ENCODE measurements around the gene SMARCA2. TPM values are rescaled to one million over a fixed set of nuclear protein-coding genes. Genes with fewer than 3 reads are reported as not detected.

The SMARCA2 gene
- total RNA-seq, 4 donors from 2014 or later: 76.7 to 99.0 (median 89.8) TPM

DNA sequence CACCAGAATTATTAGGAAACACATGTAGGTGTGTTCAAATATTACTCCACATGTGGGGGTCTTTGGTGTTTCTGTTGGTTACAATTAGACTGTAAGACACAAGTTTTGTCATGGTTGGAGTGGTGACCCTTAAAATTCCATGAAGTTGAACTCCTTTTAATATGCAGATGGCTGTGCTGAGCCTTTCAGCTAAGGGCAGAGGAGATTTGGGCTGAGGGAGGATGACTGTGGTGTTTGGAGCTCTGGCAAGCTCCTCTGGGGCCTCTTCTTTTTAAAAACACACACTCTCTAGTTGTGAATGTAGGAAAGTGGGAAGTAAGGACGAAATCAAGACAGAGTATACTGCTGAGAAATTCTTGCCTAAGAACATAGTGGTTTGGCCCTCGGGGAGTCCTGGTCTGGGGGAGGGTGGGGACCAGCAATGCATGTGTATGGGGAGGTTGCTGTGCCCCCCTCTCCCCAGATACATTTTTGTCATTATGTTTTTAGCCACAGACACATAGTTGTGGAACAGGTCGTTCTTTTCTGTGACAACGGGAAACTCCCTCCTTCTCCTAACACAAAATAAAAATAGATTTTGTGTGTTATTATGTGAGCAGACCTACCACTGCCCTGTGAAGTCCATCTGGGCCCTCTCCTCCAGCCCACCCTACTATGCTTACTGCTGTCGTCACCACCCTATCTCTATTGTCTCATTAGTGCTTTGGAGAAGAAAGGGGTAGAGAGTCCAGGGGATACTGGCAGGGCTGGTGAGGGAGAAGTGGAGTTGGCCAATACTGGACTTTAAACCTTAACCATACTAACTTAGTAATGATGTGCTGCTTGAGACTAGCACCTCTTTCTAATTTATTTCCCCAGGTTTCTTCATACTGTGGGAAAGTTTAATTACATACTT, 10.0 kb downstream of the SMARCA2 start:
- 53% methylated on average over 5 of the region's 5 CpGs for WGBS
- Histone ChIP-seq H3K4me3 (no peak overlapping the region), H3K36me3 (peaks cover 0 to 3% (median 0%) of the 10 kb centered on the region in 4 donors), H3K4me1 (peaks cover 79 to 92% (median 88%) of the 10 kb centered on the region in 4 donors), H3K27me3 (no peaks in the 10 kb centered on the region), H3K9me3 (no peaks in the 10 kb centered on the region), H3K27ac (replicated peaks in 1 of 4) (peak overlapping the region in 3 of 4 donors; percentile 31 to 59 (median 53))
- DNase-seq (ENCODE audit: extremely low spot score): no peak
- TF ChIP-seq POLR2AphosphoS5 (IDR thresholded peaks at IDR 0.05): peak in 1 of 2 donors; percentile 12
- no peak for TF ChIP-seq POLR2A (IDR thresholded peaks at IDR 0.05; ENCODE audit: low read depth)
- TF ChIP-seq EP300 (IDR thresholded peaks at IDR 0.05): no peak
- TF ChIP-seq, protein P1, sequence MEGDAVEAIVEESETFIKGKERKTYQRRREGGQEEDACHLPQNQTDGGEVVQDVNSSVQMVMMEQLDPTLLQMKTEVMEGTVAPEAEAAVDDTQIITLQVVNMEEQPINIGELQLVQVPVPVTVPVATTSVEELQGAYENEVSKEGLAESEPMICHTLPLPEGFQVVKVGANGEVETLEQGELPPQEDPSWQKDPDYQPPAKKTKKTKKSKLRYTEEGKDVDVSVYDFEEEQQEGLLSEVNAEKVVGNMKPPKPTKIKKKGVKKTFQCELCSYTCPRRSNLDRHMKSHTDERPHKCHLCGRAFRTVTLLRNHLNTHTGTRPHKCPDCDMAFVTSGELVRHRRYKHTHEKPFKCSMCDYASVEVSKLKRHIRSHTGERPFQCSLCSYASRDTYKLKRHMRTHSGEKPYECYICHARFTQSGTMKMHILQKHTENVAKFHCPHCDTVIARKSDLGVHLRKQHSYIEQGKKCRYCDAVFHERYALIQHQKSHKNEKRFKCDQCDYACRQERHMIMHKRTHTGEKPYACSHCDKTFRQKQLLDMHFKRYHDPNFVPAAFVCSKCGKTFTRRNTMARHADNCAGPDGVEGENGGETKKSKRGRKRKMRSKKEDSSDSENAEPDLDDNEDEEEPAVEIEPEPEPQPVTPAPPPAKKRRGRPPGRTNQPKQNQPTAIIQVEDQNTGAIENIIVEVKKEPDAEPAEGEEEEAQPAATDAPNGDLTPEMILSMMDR (IDR thresholded peaks at IDR 0.05): no peak
- intact Hi-C loops (cut with DNase I): loop anchor here (10.0 kb wide), 1 partner anchor 820 kb away; the partner anchor contains the start of gene PUM3

DNA sequence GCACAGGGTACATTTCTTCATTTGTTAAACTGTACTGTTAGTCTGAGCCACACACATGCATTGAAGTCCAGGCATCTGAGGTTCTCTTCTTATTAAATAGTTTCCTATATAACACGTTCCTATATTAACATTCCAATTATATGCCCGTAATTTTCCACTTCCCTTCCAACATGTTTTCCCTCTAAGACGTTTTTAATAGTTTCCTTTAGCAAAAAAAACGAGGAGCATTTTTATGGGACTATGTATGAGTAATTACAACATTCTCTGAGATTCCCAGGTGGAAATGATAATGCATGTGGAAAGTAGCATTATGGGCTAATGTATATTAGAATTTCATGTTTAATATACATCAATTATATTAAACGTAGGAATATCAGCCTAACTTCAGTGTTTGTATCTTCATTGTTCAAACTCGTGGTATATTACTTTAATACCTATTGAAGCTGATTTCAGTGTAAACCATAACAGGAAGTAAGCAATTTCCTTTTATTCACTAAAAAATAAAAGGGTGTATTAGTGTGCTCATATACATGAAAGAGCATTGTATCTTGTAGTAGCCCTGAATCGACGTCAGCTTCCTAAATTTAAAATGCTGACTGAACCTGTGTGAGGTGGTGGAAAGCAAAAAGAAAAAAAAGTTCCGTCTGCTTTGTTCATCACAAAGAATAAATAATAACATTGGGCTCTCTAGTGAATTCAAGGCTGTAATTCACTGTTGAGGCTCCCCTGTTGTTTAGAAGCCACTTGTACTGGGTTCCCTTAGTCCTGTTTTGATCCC, 11.3 kb downstream of the SMARCA2 start:
- Histone ChIP-seq H3K4me3 (no peak overlapping the region), H3K27ac (replicated peaks in 1 of 4) (peak overlapping the region; percentile 14 to 53 (median 19)), H3K4me1 (peaks cover 77 to 94% (median 80%) of the 10 kb centered on the region in 4 donors), H3K27me3 (no peaks in the 10 kb centered on the region), H3K36me3 (peaks cover 0 to 7% (median 0%) of the 10 kb centered on the region in 4 donors), H3K9me3 (no peaks in the 10 kb centered on the region)
- intact Hi-C loops (cut with DNase I): loop anchor here (10.0 kb wide), 1 partner anchor 818 kb away; the partner anchor contains the start of gene PUM3
- TF ChIP-seq POLR2A (IDR thresholded peaks at IDR 0.05; ENCODE audit: low read depth): no peak
- TF ChIP-seq, protein P1 (IDR thresholded peaks at IDR 0.05): no peak
- no peak for TF ChIP-seq EP300 (IDR thresholded peaks at IDR 0.05)
- TF ChIP-seq POLR2AphosphoS5 (IDR thresholded peaks at IDR 0.05): no peak
- WGBS: 62% methylated on average over 9 of the region's 9 CpGs
- no peak for DNase-seq (ENCODE audit: extremely low spot score)

DNA sequence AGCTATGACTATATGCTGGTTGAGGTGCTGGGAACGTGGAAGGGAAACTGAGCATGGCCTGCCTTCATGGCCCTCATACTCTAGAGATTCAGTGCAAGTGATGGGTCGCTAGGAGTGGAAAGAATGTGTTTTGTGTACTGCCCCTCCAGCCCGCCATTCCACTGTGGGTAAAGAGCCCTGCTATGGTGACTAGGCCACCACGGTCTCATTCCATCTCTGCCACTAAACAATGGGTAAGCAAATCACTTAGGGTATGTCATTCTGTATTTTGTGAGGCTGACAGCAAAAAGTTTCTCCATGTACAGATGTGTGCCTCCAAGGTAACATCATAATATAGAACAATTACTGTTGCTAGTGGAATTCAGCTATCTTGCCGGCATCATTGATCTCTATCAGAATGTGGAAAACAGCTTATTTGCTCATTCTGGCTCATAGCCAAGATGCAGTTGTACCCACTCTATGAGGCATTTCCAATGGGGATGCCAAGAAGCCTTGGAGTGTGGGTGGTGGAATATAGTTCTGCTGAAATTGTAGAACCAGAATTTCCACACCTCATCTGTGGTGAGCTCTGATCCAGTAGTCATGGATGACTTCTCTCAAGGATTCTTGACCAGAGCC, 12.5 kb downstream of the SMARCA2 start:
- intact Hi-C loops (cut with DNase I): loop anchor here (10.0 kb wide), 1 partner anchor 817 kb away; the partner anchor contains the start of gene PUM3
- H3K4me1 ChIP-seq: peaks cover 71 to 92% (median 79%) of the 10 kb centered on the region in 4 donors
- no peak for DNase-seq (ENCODE audit: extremely low spot score)
- H3K4me3 ChIP-seq: no peak overlapping the region
- 94% methylated on average over 5 of the region's 5 CpGs for WGBS
- H3K27me3 ChIP-seq: no peaks in the 10 kb centered on the region
- peaks cover 0 to 14% (median 2%) of the 10 kb centered on the region in 4 donors for H3K36me3 ChIP-seq
- no peak overlapping the region for H3K27ac ChIP-seq (replicated peaks in 1 of 4)
- no peak for TF ChIP-seq EP300 (IDR thresholded peaks at IDR 0.05)
- TF ChIP-seq, protein P1 (IDR thresholded peaks at IDR 0.05): no peak
- TF ChIP-seq POLR2A (IDR thresholded peaks at IDR 0.05; ENCODE audit: low read depth): no peak
- TF ChIP-seq POLR2AphosphoS5 (IDR thresholded peaks at IDR 0.05): no peak
- H3K9me3 ChIP-seq: no peaks in the 10 kb centered on the region

DNA sequence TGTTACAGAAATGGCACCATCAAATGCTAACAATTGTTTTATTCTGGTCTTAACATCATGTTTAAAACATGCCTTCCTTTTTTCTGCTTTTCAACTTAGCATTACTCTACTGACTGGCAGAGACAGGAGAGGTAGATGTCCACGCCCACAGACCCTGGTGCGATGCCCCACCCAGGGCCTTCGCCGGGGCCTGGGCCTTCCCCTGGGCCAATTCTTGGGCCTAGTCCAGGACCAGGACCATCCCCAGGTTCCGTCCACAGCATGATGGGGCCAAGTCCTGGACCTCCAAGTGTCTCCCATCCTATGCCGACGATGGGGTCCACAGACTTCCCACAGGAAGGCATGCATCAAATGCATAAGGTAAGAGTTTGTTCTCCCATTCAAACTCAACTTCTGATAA, 13.7 kb downstream of the SMARCA2 start:
- Histone ChIP-seq H3K9me3 (no peaks in the 10 kb centered on the region), H3K4me3 (no peak overlapping the region), H3K27ac (replicated peaks in 1 of 4) (no peak overlapping the region), H3K27me3 (no peaks in the 10 kb centered on the region), H3K4me1 (peaks cover 59 to 79% (median 67%) of the 10 kb centered on the region in 4 donors), H3K36me3 (peaks cover 12 to 26% (median 14%) of the 10 kb centered on the region in 4 donors)
- intact Hi-C loops (cut with DNase I): loop anchor here (10.0 kb wide), 1 partner anchor 816 kb away; the partner anchor contains the start of gene PUM3
- TF ChIP-seq POLR2A (IDR thresholded peaks at IDR 0.05; ENCODE audit: low read depth) (no peak), POLR2AphosphoS5 (IDR thresholded peaks at IDR 0.05) (no peak), EP300 (IDR thresholded peaks at IDR 0.05) (no peak)
- TF ChIP-seq, protein P1 (IDR thresholded peaks at IDR 0.05): no peak
- WGBS: 86% methylated on average over 7 of the region's 7 CpGs
- no peak for DNase-seq (ENCODE audit: extremely low spot score)

All from esophagus muscularis mucosa (tissue), 4 donors.